Natural killer cell treated with Interleukin-12 subunit alpha and Interleukin-12 subunit beta and Interleukin-15 and Interleukin-18, amount 100 ng/mL, for 72 hours (primary cell): ENCODE results near the gene PEMT. TPM values are rescaled to one million over a fixed set of nuclear protein-coding genes. Genes with fewer than 3 reads are reported as not detected.
A peak's percentile ranks its signal among the peaks of the same experiment; 100 is the strongest.
"Not testable (repeated sequence)": the region's sequence is repeated elsewhere in the genome, so short reads cannot be mapped to it uniquely, and the experiment has no call there.

Experiments
- ATAC-seq, 2 donors: fragments of 150-1000 bp; cut with Tn5 transposase in 1 of 2; sonication (Bioruptor Pico), chemical (Tn5 transposase) in 1 of 2; 2 replicates each; pipeline ENCODE4 v1.10.0; 2021
- DNase-seq: peaks from one replicate; pipeline ENCODE4 v3.0.0; 2022; ENCODE audit warnings: low spot score
- H3K27ac Mint-ChIP-seq, 2 donors: 1 replicate in 1 of 2; 2 replicates in 1 of 2; pipeline ENCODE4 v1.8.0; 2022; ENCODE audit warnings: mixed read lengths in 2 of 2, mild to moderate bottlenecking in 1 of 2, moderate library complexity in 1 of 2
- H3K27me3 Mint-ChIP-seq, 2 donors: 1 replicate in 1 of 2; 2 replicates in 1 of 2; pipeline ENCODE4 v1.8.0; 2022; ENCODE audit warnings: mixed read lengths in 2 of 2
- H3K36me3 Mint-ChIP-seq: one replicate; pipeline ENCODE4 v1.8.0; 2022; ENCODE audit warnings: mixed read lengths
- H3K4me1 Mint-ChIP-seq, 2 donors: 1 replicate in 1 of 2; 2 replicates in 1 of 2; pipeline ENCODE4 v1.8.0; 2022; ENCODE audit warnings: low read depth in 2 of 2, mixed read lengths in 2 of 2, mild to moderate bottlenecking in 1 of 2
- H3K4me3 Mint-ChIP-seq: one replicate; pipeline ENCODE4 v1.8.0; 2022; ENCODE audit warnings: mixed read lengths
- H3K9me3 Mint-ChIP-seq: 2 replicates; pipeline ENCODE4 v1.8.0; 2022; ENCODE audit warnings: mixed read lengths
- total RNA-seq, 2 donors: library from RNA; stranded (reverse); gene quantifications; one replicate each; pipeline ENCODE4 v1.2.3, GENCODE V29; 2022

Gene PEMT, protein sequence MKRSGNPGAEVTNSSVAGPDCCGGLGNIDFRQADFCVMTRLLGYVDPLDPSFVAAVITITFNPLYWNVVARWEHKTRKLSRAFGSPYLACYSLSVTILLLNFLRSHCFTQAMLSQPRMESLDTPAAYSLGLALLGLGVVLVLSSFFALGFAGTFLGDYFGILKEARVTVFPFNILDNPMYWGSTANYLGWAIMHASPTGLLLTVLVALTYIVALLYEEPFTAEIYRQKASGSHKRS
- 10 to 100 TPM; 22.9 to 35.3 TPM for total RNA-seq

- DNase-seq (peak; percentile 97), ATAC-seq (peak; percentile 96 to 97)
- Mint-ChIP-seq H3K4me3 (peak within 1 kb of the TSS; percentile 90), H3K36me3 (no peaks in the 10 kb centered on the region), H3K27ac (peak within 1 kb of the TSS; percentile 78 to 94), H3K27me3 (no peaks in the 10 kb centered on the region), H3K4me1 (peaks cover 16 to 19% of the 10 kb centered on the region in 2 donors), H3K9me3 (no peaks in the 10 kb centered on the region)
Observed at GRCh38 chr17:17591355-17592298, at the start of gene PEMT. Gene PEMT, minus strand, starts transcription at chr17:17591708. Its CDS starts 82 bp downstream, at chr17:17591626.

- not testable (repeated sequence) for H3K36me3 Mint-ChIP-seq, H3K27me3 Mint-ChIP-seq, H3K4me3 Mint-ChIP-seq, H3K4me1 Mint-ChIP-seq, H3K9me3 Mint-ChIP-seq, ATAC-seq, H3K27ac Mint-ChIP-seq, DNase-seq
Observed at GRCh38 chr17:17639661-17640270, 48.3 kb upstream of the PEMT start.

DNA sequence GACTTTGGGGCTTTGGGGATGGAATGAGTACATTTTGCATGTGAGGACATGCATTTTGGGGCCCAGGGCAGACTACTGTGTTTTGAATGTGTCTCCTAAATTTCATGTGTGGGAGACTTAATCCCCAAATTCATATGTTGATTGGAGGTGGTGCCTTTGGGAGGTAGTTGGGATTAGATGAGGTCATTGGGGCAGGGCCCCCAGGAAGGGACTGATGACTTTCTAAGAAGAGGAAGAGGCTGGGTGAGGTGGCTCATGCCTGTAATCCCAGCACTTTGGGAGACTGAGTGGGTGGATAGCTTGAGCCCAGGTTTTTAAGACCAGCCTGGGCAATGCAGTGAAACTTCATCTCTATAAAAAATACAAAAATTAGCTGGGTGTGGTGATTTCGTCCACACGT, 47.0 kb upstream of the PEMT start:
- H3K4me3 Mint-ChIP-seq, result no peak overlapping the region
- DNase-seq (no peak), ATAC-seq (no peak)
- peaks cover 6% of the 10 kb centered on the region in 2 donors for H3K27me3 Mint-ChIP-seq
- no peaks in the 10 kb centered on the region for H3K36me3 Mint-ChIP-seq
- peaks cover 0 to 4% of the 10 kb centered on the region in 2 donors for H3K4me1 Mint-ChIP-seq
- H3K9me3 Mint-ChIP-seq, result no peaks in the 10 kb centered on the region
- no peak overlapping the region for H3K27ac Mint-ChIP-seq

GRCh38 chr17:17636272-17636885, 44.9 kb upstream of the PEMT start:
- H3K27ac Mint-ChIP-seq, result no peak overlapping the region
- H3K27me3 Mint-ChIP-seq, result peaks cover 6% of the 10 kb centered on the region in 2 donors
- H3K9me3 Mint-ChIP-seq, result no peaks in the 10 kb centered on the region
- no peak overlapping the region for H3K4me3 Mint-ChIP-seq
- no peak for ATAC-seq
- no peaks in the 10 kb centered on the region for H3K36me3 Mint-ChIP-seq
- no peak for DNase-seq
- H3K4me1 Mint-ChIP-seq, result peaks cover 0 to 4% of the 10 kb centered on the region in 2 donors

DNA sequence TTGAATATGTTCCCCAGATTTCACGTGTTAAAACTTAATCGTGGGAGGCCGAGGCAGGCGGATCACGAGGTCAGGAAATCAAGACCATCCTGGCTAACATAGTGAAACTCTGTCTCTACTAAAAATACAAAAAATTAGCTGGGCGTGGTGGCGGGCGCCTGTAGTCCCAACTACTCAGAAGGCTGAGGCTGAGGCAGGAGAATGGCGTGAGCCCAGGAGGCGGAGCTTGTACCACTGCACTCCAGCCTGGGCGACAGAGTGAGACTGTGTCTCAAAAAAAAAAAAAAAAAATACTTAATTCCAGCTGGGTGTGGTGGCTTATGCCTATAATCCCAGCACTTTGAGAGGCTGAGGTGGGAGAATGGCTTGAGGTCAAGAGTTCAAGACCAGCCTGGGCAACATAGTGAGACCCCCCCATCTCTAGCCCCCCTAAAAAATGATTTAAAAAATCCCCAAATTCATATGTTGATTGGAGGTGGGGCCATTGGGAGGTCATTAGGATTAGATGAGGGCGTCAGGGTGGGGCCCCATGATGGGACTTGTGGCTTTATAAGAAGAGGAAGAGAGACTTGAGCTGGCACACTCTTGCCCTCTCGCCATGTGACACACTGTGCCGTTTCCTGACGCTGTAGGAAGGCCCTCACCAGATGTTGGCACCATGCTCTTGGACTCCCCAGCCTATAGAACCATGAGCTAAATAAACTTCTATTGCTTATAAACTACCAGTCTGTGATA, 44.2 kb upstream of the PEMT start:
- not testable (repeated sequence) for H3K36me3 Mint-ChIP-seq, ATAC-seq, DNase-seq, H3K27ac Mint-ChIP-seq, H3K4me1 Mint-ChIP-seq, H3K4me3 Mint-ChIP-seq, H3K27me3 Mint-ChIP-seq, H3K9me3 Mint-ChIP-seq

- Mint-ChIP-seq H3K36me3 (no peaks in the 10 kb centered on the region), H3K9me3 (no peaks in the 10 kb centered on the region), H3K27ac (no peak overlapping the region), H3K27me3 (peaks cover 6% of the 10 kb centered on the region in 2 donors), H3K4me3 (no peak overlapping the region), H3K4me1 (peaks cover 0 to 4% of the 10 kb centered on the region in 2 donors)
- no peak for DNase-seq
- ATAC-seq, result no peak
Observed at GRCh38 chr17:17635126-17635525, 43.6 kb upstream of the PEMT start.

DNA sequence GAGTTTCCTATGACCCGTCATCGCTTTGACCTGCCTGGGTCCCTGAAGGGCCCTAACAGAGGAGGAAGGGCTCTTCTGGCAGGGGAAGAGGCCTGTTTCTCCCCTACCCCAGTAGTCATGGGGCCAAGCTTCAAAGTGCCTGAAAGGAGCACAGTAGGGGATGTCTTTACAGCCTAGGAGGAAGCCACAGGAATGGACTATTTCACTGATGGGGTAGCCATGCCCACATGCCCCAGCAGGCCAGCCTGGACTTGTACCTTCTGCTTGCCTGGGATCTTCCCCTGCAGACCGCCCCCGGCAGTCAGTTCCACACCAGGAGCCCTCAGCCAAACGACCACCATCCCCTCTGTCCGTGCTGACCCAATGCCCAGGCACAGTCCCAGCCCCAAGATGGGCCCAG, 41.8 kb upstream of the PEMT start:
- ATAC-seq, result peak in 1 of 2 donors; percentile 7
- no peaks in the 10 kb centered on the region for H3K36me3 Mint-ChIP-seq
- H3K4me1 Mint-ChIP-seq, result peaks cover 8 to 11% of the 10 kb centered on the region in 2 donors
- H3K27me3 Mint-ChIP-seq, result peaks cover 3 to 5% of the 10 kb centered on the region in 2 donors
- H3K4me3 Mint-ChIP-seq, result no peak overlapping the region
- H3K9me3 Mint-ChIP-seq, result no peaks in the 10 kb centered on the region
- DNase-seq, result no peak
- H3K27ac Mint-ChIP-seq, result no peak overlapping the region

- not testable (repeated sequence) for H3K9me3 Mint-ChIP-seq, H3K27ac Mint-ChIP-seq, ATAC-seq, H3K27me3 Mint-ChIP-seq, H3K4me3 Mint-ChIP-seq, H3K36me3 Mint-ChIP-seq, DNase-seq
- H3K4me1 Mint-ChIP-seq, result peaks cover 6 to 12% of the 10 kb centered on the region in 2 donors
Observed at GRCh38 chr17:17632690-17633089, 41.2 kb upstream of the PEMT start.

GRCh38 chr17:17628388-17629008, 37.0 kb upstream of the PEMT start:
- H3K4me3 Mint-ChIP-seq, result peak overlapping the region; percentile 86
- no peaks in the 10 kb centered on the region for H3K9me3 Mint-ChIP-seq

DNA sequence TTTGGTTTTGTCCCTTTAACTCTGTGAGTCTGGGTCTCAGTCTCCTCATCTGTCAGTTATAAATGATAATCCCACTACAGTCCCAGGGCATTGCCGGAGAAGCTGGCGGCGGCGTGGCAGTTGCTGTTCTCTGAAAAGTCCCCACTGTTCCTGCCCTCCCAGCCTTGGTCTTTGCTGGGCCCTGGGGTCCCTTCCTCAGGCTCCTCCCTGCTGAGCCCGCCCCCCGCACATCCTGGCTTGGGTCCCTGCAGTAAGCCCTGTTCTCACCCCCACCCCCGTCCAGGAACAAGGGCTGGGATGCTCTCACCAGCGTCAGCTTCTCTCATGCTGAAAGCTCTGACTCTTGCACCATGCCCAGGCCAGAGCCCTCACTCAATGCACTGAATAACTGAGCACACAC, 35.3 kb upstream of the PEMT start:
- DNase-seq, result no peak

More at GRCh38 chr17:17628388-17629008, 37.0 kb upstream of the PEMT start:
- DNase-seq (no peak), ATAC-seq (peak; percentile 74 to 87)
- no peaks in the 10 kb centered on the region for H3K27me3 Mint-ChIP-seq
- no peaks in the 10 kb centered on the region for H3K36me3 Mint-ChIP-seq
- peak overlapping the region; percentile 75 to 85 for H3K27ac Mint-ChIP-seq
- peaks cover 6 to 12% of the 10 kb centered on the region in 2 donors for H3K4me1 Mint-ChIP-seq

GRCh38 chr17:17626151-17626805, 34.8 kb upstream of the PEMT start:
- DNase-seq (no peak), ATAC-seq (no peak)
- Mint-ChIP-seq H3K9me3 (no peaks in the 10 kb centered on the region), H3K27me3 (peaks cover 0 to 6% of the 10 kb centered on the region in 2 donors), H3K4me1 (peaks cover 6 to 12% of the 10 kb centered on the region in 2 donors), H3K4me3 (no peak overlapping the region), H3K36me3 (no peaks in the 10 kb centered on the region), H3K27ac (no peak overlapping the region)

More for the DNA sequence above, 35.3 kb upstream of the PEMT start:
- H3K4me1 Mint-ChIP-seq, result peaks cover 6 to 12% of the 10 kb centered on the region in 2 donors
- H3K27me3 Mint-ChIP-seq, result peaks cover 0 to under 1% of the 10 kb centered on the region in 2 donors
- no peak overlapping the region for H3K4me3 Mint-ChIP-seq
- H3K9me3 Mint-ChIP-seq, result no peaks in the 10 kb centered on the region
- no peak for ATAC-seq
- no peaks in the 10 kb centered on the region for H3K36me3 Mint-ChIP-seq
- no peak overlapping the region for H3K27ac Mint-ChIP-seq

DNA sequence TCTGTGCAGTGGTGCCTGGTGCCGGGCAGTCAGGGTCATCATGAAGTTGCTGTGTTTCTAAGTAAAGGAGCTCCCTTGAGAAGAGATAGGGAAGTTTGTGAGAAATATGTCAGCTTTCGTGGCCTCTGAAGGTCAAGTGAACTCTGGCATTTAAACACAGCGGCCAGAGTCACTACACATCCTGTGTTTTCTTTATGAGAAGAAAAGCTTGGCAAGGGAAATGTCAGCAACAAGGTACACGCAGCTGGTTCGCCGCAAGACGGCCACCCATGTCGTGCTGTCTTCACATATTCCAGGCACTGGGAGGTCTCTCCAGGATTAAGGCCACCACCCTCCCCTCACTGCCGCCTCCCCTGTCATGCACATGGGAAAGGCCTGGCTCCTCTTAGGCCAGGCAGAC, 33.2 kb upstream of the PEMT start:
- H3K27me3 Mint-ChIP-seq, result peaks cover 0 to 11% of the 10 kb centered on the region in 2 donors
- ATAC-seq (no peak), DNase-seq (no peak)
- H3K4me3 Mint-ChIP-seq, result no peak overlapping the region
- H3K27ac Mint-ChIP-seq, result no peak overlapping the region
- no peaks in the 10 kb centered on the region for H3K36me3 Mint-ChIP-seq
- H3K4me1 Mint-ChIP-seq, result peaks cover 6 to 12% of the 10 kb centered on the region in 2 donors
- no peaks in the 10 kb centered on the region for H3K9me3 Mint-ChIP-seq
